Measurements from ENCODE around the gene LRGUK.

LRGUK gene

DNA sequence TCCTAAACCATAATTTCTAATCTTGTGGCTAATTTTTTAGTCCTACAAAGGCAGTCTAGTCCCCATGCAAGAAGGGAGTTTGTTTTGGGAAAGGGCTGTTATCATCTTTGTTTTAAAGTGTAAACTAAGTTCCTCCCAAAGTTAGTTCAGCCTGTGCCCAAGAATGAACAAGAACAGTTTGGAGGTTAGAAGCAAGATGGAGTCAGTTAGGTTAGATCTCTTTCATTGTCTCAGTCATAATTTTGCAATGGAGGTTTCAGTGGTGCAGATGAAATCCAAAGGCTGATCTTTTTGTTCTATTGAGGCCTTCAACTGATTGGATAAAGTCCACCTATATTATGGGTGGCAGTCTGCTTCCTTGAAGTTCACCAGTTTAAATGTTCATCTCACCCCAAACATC is 68.1 kb downstream of the LRGUK start:
- CTCF ChIA-PET: no interaction called here
- TF ChIP-seq SCRT2 (tag by site-specific recombination; IDR thresholded peaks at IDR 0.05): no peak
- no peak for TF ChIP-seq ZNF747 (tag by site-specific recombination; IDR thresholded peaks at IDR 0.05)
- TF ChIP-seq ZNF311 (tag by site-specific recombination; IDR thresholded peaks at IDR 0.05; ENCODE audit: borderline replicate concordance): no peak
- no peak for TF ChIP-seq ZBTB17 (tag by site-specific recombination; IDR thresholded peaks at IDR 0.05)
- no peak for TF ChIP-seq GFI1B (tag by site-specific recombination; IDR thresholded peaks at IDR 0.05)
- TF ChIP-seq, protein P1, sequence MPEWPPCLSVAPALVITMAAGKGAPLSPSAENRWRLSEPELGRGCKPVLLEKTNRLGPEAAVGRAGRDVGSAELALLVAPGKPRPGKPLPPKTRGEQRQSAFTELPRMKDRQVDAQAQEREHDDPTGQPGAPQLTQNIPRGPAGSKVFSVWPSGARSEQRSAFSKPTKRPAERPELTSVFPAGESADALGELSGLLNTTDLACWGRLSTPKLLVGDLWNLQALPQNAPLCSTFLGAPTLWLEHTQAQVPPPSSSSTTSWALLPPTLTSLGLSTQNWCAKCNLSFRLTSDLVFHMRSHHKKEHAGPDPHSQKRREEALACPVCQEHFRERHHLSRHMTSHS (tag by site-specific recombination; IDR thresholded peaks at IDR 0.05): no peak
- no peak for TF ChIP-seq ZFP69B (tag by site-specific recombination; IDR thresholded peaks at IDR 0.05)
- TF ChIP-seq ZNF654 (tag by site-specific recombination; IDR thresholded peaks at IDR 0.05; ENCODE audit: low read depth): no peak
- no peak for TF ChIP-seq IKZF3 (tag by site-specific recombination; IDR thresholded peaks at IDR 0.05)
- TF ChIP-seq, protein P2, sequence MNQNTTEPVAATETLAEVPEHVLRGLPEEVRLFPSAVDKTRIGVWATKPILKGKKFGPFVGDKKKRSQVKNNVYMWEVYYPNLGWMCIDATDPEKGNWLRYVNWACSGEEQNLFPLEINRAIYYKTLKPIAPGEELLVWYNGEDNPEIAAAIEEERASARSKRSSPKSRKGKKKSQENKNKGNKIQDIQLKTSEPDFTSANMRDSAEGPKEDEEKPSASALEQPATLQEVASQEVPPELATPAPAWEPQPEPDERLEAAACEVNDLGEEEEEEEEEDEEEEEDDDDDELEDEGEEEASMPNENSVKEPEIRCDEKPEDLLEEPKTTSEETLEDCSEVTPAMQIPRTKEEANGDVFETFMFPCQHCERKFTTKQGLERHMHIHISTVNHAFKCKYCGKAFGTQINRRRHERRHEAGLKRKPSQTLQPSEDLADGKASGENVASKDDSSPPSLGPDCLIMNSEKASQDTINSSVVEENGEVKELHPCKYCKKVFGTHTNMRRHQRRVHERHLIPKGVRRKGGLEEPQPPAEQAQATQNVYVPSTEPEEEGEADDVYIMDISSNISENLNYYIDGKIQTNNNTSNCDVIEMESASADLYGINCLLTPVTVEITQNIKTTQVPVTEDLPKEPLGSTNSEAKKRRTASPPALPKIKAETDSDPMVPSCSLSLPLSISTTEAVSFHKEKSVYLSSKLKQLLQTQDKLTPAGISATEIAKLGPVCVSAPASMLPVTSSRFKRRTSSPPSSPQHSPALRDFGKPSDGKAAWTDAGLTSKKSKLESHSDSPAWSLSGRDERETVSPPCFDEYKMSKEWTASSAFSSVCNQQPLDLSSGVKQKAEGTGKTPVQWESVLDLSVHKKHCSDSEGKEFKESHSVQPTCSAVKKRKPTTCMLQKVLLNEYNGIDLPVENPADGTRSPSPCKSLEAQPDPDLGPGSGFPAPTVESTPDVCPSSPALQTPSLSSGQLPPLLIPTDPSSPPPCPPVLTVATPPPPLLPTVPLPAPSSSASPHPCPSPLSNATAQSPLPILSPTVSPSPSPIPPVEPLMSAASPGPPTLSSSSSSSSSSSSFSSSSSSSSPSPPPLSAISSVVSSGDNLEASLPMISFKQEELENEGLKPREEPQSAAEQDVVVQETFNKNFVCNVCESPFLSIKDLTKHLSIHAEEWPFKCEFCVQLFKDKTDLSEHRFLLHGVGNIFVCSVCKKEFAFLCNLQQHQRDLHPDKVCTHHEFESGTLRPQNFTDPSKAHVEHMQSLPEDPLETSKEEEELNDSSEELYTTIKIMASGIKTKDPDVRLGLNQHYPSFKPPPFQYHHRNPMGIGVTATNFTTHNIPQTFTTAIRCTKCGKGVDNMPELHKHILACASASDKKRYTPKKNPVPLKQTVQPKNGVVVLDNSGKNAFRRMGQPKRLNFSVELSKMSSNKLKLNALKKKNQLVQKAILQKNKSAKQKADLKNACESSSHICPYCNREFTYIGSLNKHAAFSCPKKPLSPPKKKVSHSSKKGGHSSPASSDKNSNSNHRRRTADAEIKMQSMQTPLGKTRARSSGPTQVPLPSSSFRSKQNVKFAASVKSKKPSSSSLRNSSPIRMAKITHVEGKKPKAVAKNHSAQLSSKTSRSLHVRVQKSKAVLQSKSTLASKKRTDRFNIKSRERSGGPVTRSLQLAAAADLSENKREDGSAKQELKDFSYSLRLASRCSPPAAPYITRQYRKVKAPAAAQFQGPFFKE (tag by site-specific recombination; IDR thresholded peaks at IDR 0.05; ENCODE audit: borderline replicate concordance): no peak
- no peak for TF ChIP-seq KLF7 (tag by site-specific recombination; IDR thresholded peaks at IDR 0.05; ENCODE audit: borderline replicate concordance)
- Histone ChIP-seq H3K4me1 (ENCODE audit: control insufficient read depth, insufficient read depth, low read length) (no peaks in the 10 kb centered on the region), H3K36me3 (ENCODE audit: control insufficient read depth in 2 of 2, insufficient read depth in 1 of 2, low read length in 2 of 2) (no peaks in the 10 kb centered on the region), H3K4me3 (ENCODE audit: low read depth, low read length) (no peak overlapping the region), H3K9me3 (ENCODE audit: control insufficient read depth, insufficient read depth, low read depth, low read length) (no peaks in the 10 kb centered on the region), H3K27ac (ENCODE audit: extremely low read depth, low read depth, low read length) (no peak overlapping the region)
- POLR2A ChIA-PET: no interaction called here

- Histone ChIP-seq H3K4me3 (ENCODE audit: low read depth, low read length) (no peak overlapping the region), H3K27ac (ENCODE audit: extremely low read depth, low read depth, low read length) (no peak overlapping the region), H3K36me3 (ENCODE audit: control insufficient read depth in 2 of 2, insufficient read depth in 1 of 2, low read length in 2 of 2) (no peaks in the 10 kb centered on the region), H3K4me1 (ENCODE audit: control insufficient read depth, insufficient read depth, low read length) (no peaks in the 10 kb centered on the region), H3K9me3 (ENCODE audit: control insufficient read depth, insufficient read depth, low read depth, low read length) (no peaks in the 10 kb centered on the region)
- TF ChIP-seq ZNF169 (tag by site-specific recombination; IDR thresholded peaks at IDR 0.05) (no peak), KLF8 (tag by site-specific recombination; IDR thresholded peaks at IDR 0.05) (no peak), ZNF600 (tag by site-specific recombination; IDR thresholded peaks at IDR 0.05) (no peak), GFI1B (tag by site-specific recombination; IDR thresholded peaks at IDR 0.05) (no peak)
- TF ChIP-seq, protein P3, sequence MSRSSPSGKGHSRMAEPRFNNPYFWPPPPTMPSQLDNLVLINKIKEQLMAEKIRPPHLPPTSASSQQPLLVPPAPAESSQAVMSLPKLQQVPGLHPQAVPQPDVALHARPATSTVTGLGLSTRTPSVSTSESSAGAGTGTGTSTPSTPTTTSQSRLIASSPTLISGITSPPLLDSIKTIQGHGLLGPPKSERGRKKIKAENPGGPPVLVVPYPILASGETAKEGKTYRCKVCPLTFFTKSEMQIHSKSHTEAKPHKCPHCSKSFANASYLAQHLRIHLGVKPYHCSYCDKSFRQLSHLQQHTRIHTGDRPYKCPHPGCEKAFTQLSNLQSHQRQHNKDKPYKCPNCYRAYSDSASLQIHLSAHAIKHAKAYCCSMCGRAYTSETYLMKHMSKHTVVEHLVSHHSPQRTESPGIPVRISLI (tag by site-specific recombination; IDR thresholded peaks at IDR 0.05): no peak
- TF ChIP-seq, protein P4, sequence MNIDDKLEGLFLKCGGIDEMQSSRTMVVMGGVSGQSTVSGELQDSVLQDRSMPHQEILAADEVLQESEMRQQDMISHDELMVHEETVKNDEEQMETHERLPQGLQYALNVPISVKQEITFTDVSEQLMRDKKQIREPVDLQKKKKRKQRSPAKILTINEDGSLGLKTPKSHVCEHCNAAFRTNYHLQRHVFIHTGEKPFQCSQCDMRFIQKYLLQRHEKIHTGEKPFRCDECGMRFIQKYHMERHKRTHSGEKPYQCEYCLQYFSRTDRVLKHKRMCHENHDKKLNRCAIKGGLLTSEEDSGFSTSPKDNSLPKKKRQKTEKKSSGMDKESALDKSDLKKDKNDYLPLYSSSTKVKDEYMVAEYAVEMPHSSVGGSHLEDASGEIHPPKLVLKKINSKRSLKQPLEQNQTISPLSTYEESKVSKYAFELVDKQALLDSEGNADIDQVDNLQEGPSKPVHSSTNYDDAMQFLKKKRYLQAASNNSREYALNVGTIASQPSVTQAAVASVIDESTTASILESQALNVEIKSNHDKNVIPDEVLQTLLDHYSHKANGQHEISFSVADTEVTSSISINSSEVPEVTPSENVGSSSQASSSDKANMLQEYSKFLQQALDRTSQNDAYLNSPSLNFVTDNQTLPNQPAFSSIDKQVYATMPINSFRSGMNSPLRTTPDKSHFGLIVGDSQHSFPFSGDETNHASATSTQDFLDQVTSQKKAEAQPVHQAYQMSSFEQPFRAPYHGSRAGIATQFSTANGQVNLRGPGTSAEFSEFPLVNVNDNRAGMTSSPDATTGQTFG (tag by site-specific recombination; IDR thresholded peaks at IDR 0.05; ENCODE audit: borderline replicate concordance): no peak
- ChIA-PET CTCF (interaction anchor here (0.7 kb wide), 1 partner anchor 580 kb away, joined by 4 read pairs; no protein-coding TSS in a partner anchor), POLR2A (no interaction called here)
Measured at GRCh38 chr7:134196439-134196838, 69.3 kb downstream of the LRGUK start.

Data from HEK293 (cell line).